Measurements from ENCODE around the gene DNAAF5. TPM values are rescaled to one million over a fixed set of nuclear protein-coding genes. Genes with fewer than 3 reads are reported as not detected.

DNAAF5 gene
- polyA plus RNA-seq, 1 experiment: 12.6 TPM

GRCh38 chr7:682810-683209 lies 43.7 kb upstream of the DNAAF5 start:
- CTCF ChIA-PET: no interaction called here

GRCh38 chr7:683526-684205 lies 42.8 kb upstream of the DNAAF5 start:
- ChIA-PET CTCF (no interaction called here), POLR2A (no interaction called here)
- Histone ChIP-seq H3K4me3 (ENCODE audit: low read depth, low read length) (no peak overlapping the region), H3K27me3 (ENCODE audit: control insufficient read depth, insufficient read depth, low read length) (no peaks in the 10 kb centered on the region), H3K27ac (ENCODE audit: low read depth, low read length) (no peak overlapping the region), H3K9me3 (ENCODE audit: control insufficient read depth, insufficient read depth, low read length) (peaks cover 43% of the 10 kb centered on the region)
- TF ChIP-seq CTCF (IDR thresholded peaks at IDR 0.05; ENCODE audit: low read depth, low read length): no peak
- no peak for DNase-seq (ENCODE audit: low read depth, low spot score)

More at GRCh38 chr7:682810-683209, 43.7 kb upstream of the DNAAF5 start:
- Histone ChIP-seq H3K27me3 (ENCODE audit: control insufficient read depth, insufficient read depth, low read length) (no peaks in the 10 kb centered on the region), H3K4me3 (ENCODE audit: low read depth, low read length) (no peak overlapping the region), H3K9me3 (ENCODE audit: control insufficient read depth, insufficient read depth, low read length) (peaks cover 35% of the 10 kb centered on the region), H3K27ac (ENCODE audit: low read depth, low read length) (no peak overlapping the region)
- DNase-seq (ENCODE audit: low read depth, low spot score): no peak
- POLR2A ChIA-PET: no interaction called here
- TF ChIP-seq CTCF (IDR thresholded peaks at IDR 0.05; ENCODE audit: low read depth, low read length): no peak

GRCh38 chr7:684416-684815 lies 42.1 kb upstream of the DNAAF5 start:
- DNase-seq (ENCODE audit: low read depth, low spot score): no peak
- Histone ChIP-seq H3K27me3 (ENCODE audit: control insufficient read depth, insufficient read depth, low read length) (no peaks in the 10 kb centered on the region), H3K9me3 (ENCODE audit: control insufficient read depth, insufficient read depth, low read length) (peaks cover 47% of the 10 kb centered on the region), H3K27ac (ENCODE audit: low read depth, low read length) (no peak overlapping the region), H3K4me3 (ENCODE audit: low read depth, low read length) (no peak overlapping the region)
- TF ChIP-seq CTCF (IDR thresholded peaks at IDR 0.05; ENCODE audit: low read depth, low read length): no peak
- ChIA-PET CTCF (no interaction called here), POLR2A (no interaction called here)

- CTCF ChIA-PET: no interaction called here
- DNase-seq (ENCODE audit: low read depth, low spot score): no peak
Measured at GRCh38 chr7:685540-685939, 41.0 kb upstream of the DNAAF5 start.

More at GRCh38 chr7:685540-685939, 41.0 kb upstream of the DNAAF5 start:
- H3K27ac ChIP-seq (ENCODE audit: low read depth, low read length): no peak overlapping the region
- POLR2A ChIA-PET: interaction anchor here (0.7 kb wide), 1 partner anchor 90 kb away, joined by 5 read pairs; no protein-coding TSS in a partner anchor
- no peak overlapping the region for H3K4me3 ChIP-seq (ENCODE audit: low read depth, low read length)
- peaks cover 55% of the 10 kb centered on the region for H3K9me3 ChIP-seq (ENCODE audit: control insufficient read depth, insufficient read depth, low read length)
- no peak for TF ChIP-seq CTCF (IDR thresholded peaks at IDR 0.05; ENCODE audit: low read depth, low read length)
- no peaks in the 10 kb centered on the region for H3K27me3 ChIP-seq (ENCODE audit: control insufficient read depth, insufficient read depth, low read length)

Data from AG04450 (cell line).